ENCODE measurements around the gene GCGR. TPM values are rescaled to one million over a fixed set of nuclear protein-coding genes. Genes with fewer than 3 reads are reported as not detected.

The GCGR gene
- total and polyA plus RNA-seq, 10 donors = 0.06 to 0.37 (median 0.14) TPM; not detected in 6

DNA sequence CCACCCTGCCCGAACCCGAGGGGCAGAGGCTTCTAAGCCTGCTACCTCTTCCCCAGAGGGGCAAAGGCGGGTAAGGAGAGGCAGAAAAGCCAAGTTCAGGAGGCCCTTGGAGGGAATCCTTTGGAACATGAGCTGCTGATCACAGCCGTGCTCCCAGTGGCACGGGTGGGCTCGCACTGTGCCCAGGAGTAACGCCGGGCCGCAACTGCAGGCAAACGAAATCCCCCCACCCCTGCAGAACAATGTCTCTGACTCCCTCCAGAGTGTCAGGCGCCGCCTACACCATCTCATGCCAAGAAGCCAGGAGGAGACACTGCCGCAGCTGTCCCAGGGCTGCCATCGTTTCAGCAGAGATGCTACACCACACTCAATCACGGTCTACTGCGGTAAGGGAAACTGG lies 47.5 kb downstream of the GCGR start:
- Histone ChIP-seq H3K4me3 (no peak overlapping the region), H3K27me3 (replicated peaks in 1 of 7) (no peaks in the 10 kb centered on the region), H3K4me1 (peaks cover 2 to 55% (median 32%) of the 10 kb centered on the region in 6 donors), H3K36me3 (peaks cover 3 to 100% (median 93%) of the 10 kb centered on the region in 6 donors), H3K9me3 (no peaks in the 10 kb centered on the region), H3K27ac (peak overlapping the region in 6 of 8 donors; percentile 0 to 68 (median 62))
- WGBS, 5 donors = 93 to 98% (median 94%) methylated on average over 5 to 16 of the region's 16 CpGs
- DNase-seq = no peak
- intact Hi-C loops (cut with DNase I; ENCODE audit: low total_unique reads) = no loop called here
- peak in 1 of 3 donors; percentile 13 for TF ChIP-seq POLR2AphosphoS5 (IDR thresholded peaks at IDR 0.05)
- TF ChIP-seq, protein P1, sequence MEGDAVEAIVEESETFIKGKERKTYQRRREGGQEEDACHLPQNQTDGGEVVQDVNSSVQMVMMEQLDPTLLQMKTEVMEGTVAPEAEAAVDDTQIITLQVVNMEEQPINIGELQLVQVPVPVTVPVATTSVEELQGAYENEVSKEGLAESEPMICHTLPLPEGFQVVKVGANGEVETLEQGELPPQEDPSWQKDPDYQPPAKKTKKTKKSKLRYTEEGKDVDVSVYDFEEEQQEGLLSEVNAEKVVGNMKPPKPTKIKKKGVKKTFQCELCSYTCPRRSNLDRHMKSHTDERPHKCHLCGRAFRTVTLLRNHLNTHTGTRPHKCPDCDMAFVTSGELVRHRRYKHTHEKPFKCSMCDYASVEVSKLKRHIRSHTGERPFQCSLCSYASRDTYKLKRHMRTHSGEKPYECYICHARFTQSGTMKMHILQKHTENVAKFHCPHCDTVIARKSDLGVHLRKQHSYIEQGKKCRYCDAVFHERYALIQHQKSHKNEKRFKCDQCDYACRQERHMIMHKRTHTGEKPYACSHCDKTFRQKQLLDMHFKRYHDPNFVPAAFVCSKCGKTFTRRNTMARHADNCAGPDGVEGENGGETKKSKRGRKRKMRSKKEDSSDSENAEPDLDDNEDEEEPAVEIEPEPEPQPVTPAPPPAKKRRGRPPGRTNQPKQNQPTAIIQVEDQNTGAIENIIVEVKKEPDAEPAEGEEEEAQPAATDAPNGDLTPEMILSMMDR (IDR thresholded peaks at IDR 0.05 in 8 of 11, conservative IDR thresholded peaks at IDR 0.05 in 3 of 11) = no peak

DNA sequence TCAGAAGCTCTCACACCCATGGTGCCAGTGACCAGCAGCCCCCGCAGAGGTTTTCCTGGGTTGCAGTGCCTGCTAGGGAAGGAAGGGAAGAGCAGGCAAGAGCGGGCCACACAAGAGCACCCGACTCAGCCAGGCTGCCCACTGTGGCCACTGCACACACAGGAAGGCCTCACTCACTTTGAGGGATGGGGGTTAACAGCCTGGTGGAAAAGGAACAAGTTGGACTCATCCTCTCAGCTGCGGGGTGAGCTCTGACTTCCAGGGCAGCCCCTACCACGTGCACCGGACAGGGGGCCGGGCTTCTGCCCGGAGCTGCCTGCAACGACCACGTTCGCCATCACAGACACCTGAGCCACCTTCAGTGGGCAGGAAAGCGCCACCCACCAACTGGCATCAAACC lies 48.3 kb downstream of the GCGR start:
- Histone ChIP-seq H3K27ac (peak overlapping the region in 4 of 8 donors; percentile 61 to 68 (median 65)), H3K4me3 (no peak overlapping the region), H3K36me3 (peaks cover 3 to 100% (median 87%) of the 10 kb centered on the region in 6 donors), H3K9me3 (no peaks in the 10 kb centered on the region), H3K27me3 (replicated peaks in 1 of 7) (no peaks in the 10 kb centered on the region), H3K4me1 (peaks cover 2 to 63% (median 40%) of the 10 kb centered on the region in 6 donors)
- DNase-seq = no peak
- 79 to 86% (median 85%) methylated on average over 7 to 12 of the region's 12 CpGs for WGBS, 5 donors
- intact Hi-C loops (cut with DNase I; ENCODE audit: low total_unique reads) = no loop called here
- peak; percentile 65 to 71 (median 71) for TF ChIP-seq POLR2AphosphoS5 (IDR thresholded peaks at IDR 0.05)
- TF ChIP-seq, protein P1 (IDR thresholded peaks at IDR 0.05 in 8 of 11, conservative IDR thresholded peaks at IDR 0.05 in 3 of 11) = no peak

DNA sequence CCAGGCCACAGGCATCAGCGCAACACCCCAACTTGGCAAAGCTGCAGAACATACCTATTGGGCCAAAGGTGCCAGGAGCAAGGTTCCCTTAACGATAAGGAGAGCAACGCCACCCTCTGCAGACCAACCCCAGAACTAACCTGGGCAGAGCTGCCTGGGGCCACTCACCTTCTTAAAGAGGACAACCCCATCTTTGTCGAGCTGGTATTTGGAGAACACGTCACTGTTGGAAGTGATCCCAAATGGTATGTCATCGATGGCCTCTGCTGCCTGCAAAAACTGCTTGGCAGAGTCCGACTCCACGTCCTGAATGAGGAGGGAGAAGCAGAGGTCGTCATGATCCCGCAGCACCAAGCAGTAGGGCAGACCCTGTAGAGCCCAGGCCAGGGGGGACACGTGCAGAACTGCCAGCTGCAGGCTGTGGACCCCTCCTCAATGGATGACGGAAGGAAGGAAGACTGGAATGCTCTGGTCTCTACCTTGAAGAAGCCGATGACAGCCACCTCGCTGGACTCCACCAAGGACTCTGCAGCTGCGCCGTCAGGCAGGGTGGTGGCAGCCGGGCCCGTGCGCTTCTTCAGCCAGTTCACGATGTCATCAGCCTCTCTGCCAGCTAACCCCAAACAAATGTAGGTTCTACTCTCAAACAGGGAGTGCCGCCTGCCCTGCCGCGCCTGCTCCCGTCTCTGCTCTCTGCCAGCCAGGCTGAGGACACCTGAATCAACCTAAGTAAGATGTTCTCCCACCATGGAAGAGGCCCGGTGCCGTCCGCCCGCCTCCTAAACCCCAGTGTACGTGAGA lies 51.2 kb downstream of the GCGR start:
- Histone ChIP-seq H3K4me1 (peaks cover 21 to 91% (median 67%) of the 10 kb centered on the region in 6 donors), H3K36me3 (peaks cover 3 to 91% (median 72%) of the 10 kb centered on the region in 6 donors), H3K9me3 (no peaks in the 10 kb centered on the region), H3K4me3 (peak overlapping the region in 1 of 8 donors; percentile 3), H3K27ac (peak overlapping the region in 2 of 8 donors; percentile 16 to 21), H3K27me3 (replicated peaks in 1 of 7) (no peaks in the 10 kb centered on the region)
- intact Hi-C loops (cut with DNase I; ENCODE audit: low total_unique reads) = no loop called here
- TF ChIP-seq POLR2AphosphoS5 (IDR thresholded peaks at IDR 0.05) = peak in 2 of 3 donors; percentile 43 to 63
- TF ChIP-seq, protein P1 (IDR thresholded peaks at IDR 0.05 in 8 of 11, conservative IDR thresholded peaks at IDR 0.05 in 3 of 11) = no peak
- 74 to 85% (median 80%) methylated on average over 23 to 29 of the region's 29 CpGs for WGBS, 5 donors
- DNase-seq = no peak
